H1 (cell line): Measurements from ENCODE around the gene PLXND1. TPM values are rescaled to one million over a fixed set of nuclear protein-coding genes. Genes with fewer than 3 reads are reported as not detected.

Experiments used
- ASH2L ChIP-seq: fragments of 200-600, 300-600 bp; sonication (generic); IDR thresholded peaks from one replicate; pipeline ENCODE4 v1.7.1; 2017; ENCODE audit warnings: low read length
- polyA plus RNA-seq, 7 experiments: library from polyadenylated mRNA; depleted of rRNA in 3 of 7; stranded (reverse) in 5 of 7; unstranded in 2 of 7; fragments of >200 nt in 5 of 7; fragments of 200-250 nt in 2 of 7; gene quantifications; 1 replicate in 5 of 7; 2 replicates in 1 of 7; 4 replicates in 1 of 7; pipeline versions ENCODE4 v1.2.1 to v1.2.3, GENCODE V29; 2011 to 2013; ENCODE audit warnings: missing spikeins in 2 of 7, mixed read lengths in 2 of 7
- total RNA-seq: library from RNA; stranded (reverse); fragmentation: NEBNext Ultra II Directional; extraction: Animal tissue kit (Norgen Biotek cat#: 25700); gene quantifications from 2 replicates; pipeline ENCODE4 v1.2.1, GENCODE V29; 2021

PLXND1 gene
- total and polyA plus RNA-seq, 2 of the 8 experiments (the other 6 are each of a cell fraction or from before 2014, with no cell fraction given), result 17.7 to 66.4 TPM

GRCh38 chr3:129567176-129567705, 39.2 kb downstream of the PLXND1 start (continued):
- TF ChIP-seq ASH2L, result no peak
